Measurements from ENCODE around the gene FKBP10.
A peak's percentile ranks its signal among the peaks of the same experiment; 100 is the strongest.

Gene FKBP10

DNA sequence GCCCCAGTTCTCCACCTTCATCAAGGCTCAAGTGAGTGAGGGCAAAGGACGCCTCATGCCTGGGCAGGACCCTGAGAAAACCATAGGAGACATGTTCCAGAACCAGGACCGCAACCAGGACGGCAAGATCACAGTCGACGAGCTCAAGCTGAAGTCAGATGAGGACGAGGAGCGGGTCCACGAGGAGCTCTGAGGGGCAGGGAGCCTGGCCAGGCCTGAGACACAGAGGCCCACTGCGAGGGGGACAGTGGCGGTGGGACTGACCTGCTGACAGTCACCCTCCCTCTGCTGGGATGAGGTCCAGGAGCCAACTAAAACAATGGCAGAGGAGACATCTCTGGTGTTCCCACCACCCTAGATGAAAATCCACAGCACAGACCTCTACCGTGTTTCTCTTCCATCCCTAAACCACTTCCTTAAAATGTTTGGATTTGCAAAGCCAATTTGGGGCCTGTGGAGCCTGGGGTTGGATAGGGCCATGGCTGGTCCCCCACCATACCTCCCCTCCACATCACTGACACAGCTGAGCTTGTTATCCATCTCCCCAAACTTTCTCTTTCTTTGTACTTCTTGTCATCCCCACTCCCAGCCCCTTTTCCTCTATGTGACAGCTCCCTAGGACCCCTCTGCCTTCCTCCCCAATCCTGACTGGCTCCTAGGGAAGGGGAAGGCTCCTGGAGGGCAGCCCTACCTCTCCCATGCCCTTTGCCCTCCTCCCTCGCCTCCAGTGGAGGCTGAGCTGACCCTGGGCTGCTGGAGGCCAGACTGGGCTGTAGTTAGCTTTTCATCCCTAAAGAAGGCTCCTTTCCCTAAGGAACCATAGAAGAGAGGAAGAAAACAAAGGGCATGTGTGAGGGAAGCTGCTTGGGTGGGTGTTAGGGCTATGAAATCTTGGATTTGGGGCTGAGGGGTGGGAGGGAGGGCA lies 9.7 kb downstream of the FKBP10 start:
- Histone ChIP-seq H3K4me2 (ENCODE audit: insufficient read depth, low read length) (no peak overlapping the region), H3K4me1 (ENCODE audit: insufficient read depth, low read length) (no peaks in the 10 kb centered on the region), H3K4me3 (ENCODE audit: low read depth in 1 of 2, low read length in 2 of 2) (no peak overlapping the region), H3K36me3 (ENCODE audit: insufficient read depth, low read length) (peaks cover 3% of the 10 kb centered on the region; the same call in 1 of the 2 replicates), H3K27ac (ENCODE audit: low read length) (no peak overlapping the region), H3K79me2 (ENCODE audit: insufficient read depth, low read length) (no peaks in the 10 kb centered on the region), H2AFZ (ENCODE audit: low read depth, low read length) (no peak overlapping the region), H3K27me3 (ENCODE audit: insufficient read depth, low read length, poor library complexity) (no peaks in the 10 kb centered on the region), H3K9me3 (ENCODE audit: insufficient read depth, low read length, severe bottlenecking) (no peaks in the 10 kb centered on the region), H3K9ac (ENCODE audit: low read depth, low read length) (no peak overlapping the region), H4K20me1 (ENCODE audit: insufficient read depth, low read length) (no peaks in the 10 kb centered on the region)
- 0 out of 3 replicates have a peak, but pooled peaks have one; percentile 27 for ATAC-seq (ENCODE audit: insufficient read depth, low read depth)
- no peak for DNase-seq
- TF ChIP-seq EZH2 (IDR thresholded peaks at IDR 0.05; ENCODE audit: borderline replicate concordance, low read depth, low read length, severe bottlenecking), result no peak
- no peak for TF ChIP-seq CTCF (IDR thresholded peaks at IDR 0.05; ENCODE audit: borderline replicate concordance, extremely low read depth, low read length, poor library complexity, severe bottlenecking)

- H3K9ac ChIP-seq (ENCODE audit: low read depth, low read length), result no peak overlapping the region
- no peak overlapping the region for H3K4me3 ChIP-seq (ENCODE audit: low read depth in 1 of 2, low read length in 2 of 2)
- no peaks in the 10 kb centered on the region for H3K4me1 ChIP-seq (ENCODE audit: insufficient read depth, low read length)
- H3K4me2 ChIP-seq (ENCODE audit: insufficient read depth, low read length), result no peak overlapping the region
- H3K27me3 ChIP-seq (ENCODE audit: insufficient read depth, low read length, poor library complexity), result no peaks in the 10 kb centered on the region
- H3K9me3 ChIP-seq (ENCODE audit: insufficient read depth, low read length, severe bottlenecking), result no peaks in the 10 kb centered on the region
- H3K27ac ChIP-seq (ENCODE audit: low read length), result no peak overlapping the region
- DNase-seq (no peak), ATAC-seq (ENCODE audit: insufficient read depth, low read depth) (no peak)
- H3K79me2 ChIP-seq (ENCODE audit: insufficient read depth, low read length), result no peaks in the 10 kb centered on the region
- peaks cover 3% of the 10 kb centered on the region; the same call in 1 of the 2 replicates for H3K36me3 ChIP-seq (ENCODE audit: insufficient read depth, low read length)
- H2AFZ ChIP-seq (ENCODE audit: low read depth, low read length), result no peak overlapping the region
- H4K20me1 ChIP-seq (ENCODE audit: insufficient read depth, low read length), result no peaks in the 10 kb centered on the region
- TF ChIP-seq EZH2 (IDR thresholded peaks at IDR 0.05; ENCODE audit: borderline replicate concordance, low read depth, low read length, severe bottlenecking), result no peak
- TF ChIP-seq CTCF (IDR thresholded peaks at IDR 0.05; ENCODE audit: borderline replicate concordance, extremely low read depth, low read length, poor library complexity, severe bottlenecking), result no peak
Measured at GRCh38 chr17:41823141-41823524, 10.3 kb downstream of the FKBP10 start.

DNA sequence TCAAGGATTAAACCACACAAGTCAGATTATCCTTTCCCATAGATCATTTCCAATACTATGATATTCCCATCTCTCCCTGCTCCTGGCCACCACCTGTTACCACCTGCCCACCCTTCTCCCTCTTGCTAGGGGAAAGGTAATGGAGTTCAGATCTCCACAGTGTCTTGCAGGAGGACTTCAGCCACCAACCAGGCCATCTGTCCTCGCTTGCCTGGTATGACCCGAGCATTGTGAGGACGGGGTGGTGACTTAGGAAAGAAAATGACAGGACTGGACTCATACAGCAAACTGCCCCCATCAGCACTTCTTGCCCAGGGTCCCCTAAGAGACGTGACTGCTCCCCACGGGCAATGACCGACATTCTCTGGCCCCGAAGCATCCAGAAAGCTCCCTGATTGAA lies 10.8 kb downstream of the FKBP10 start:
- H4K20me1 ChIP-seq (ENCODE audit: insufficient read depth, low read length), result no peaks in the 10 kb centered on the region
- H2AFZ ChIP-seq (ENCODE audit: low read depth, low read length), result no peak overlapping the region
- ATAC-seq (ENCODE audit: insufficient read depth, low read depth), result no peak
- no peak for DNase-seq
- no peaks in the 10 kb centered on the region for H3K79me2 ChIP-seq (ENCODE audit: insufficient read depth, low read length)
- H3K9me3 ChIP-seq (ENCODE audit: insufficient read depth, low read length, severe bottlenecking), result no peaks in the 10 kb centered on the region
- no peaks in the 10 kb centered on the region for H3K4me1 ChIP-seq (ENCODE audit: insufficient read depth, low read length)
- H3K27ac ChIP-seq (ENCODE audit: low read length), result no peak overlapping the region
- H3K36me3 ChIP-seq (ENCODE audit: insufficient read depth, low read length), result peaks cover 4% of the 10 kb centered on the region; the same call in 1 of the 2 replicates
- TF ChIP-seq CTCF (IDR thresholded peaks at IDR 0.05; ENCODE audit: borderline replicate concordance, extremely low read depth, low read length, poor library complexity, severe bottlenecking) (no peak), EZH2 (IDR thresholded peaks at IDR 0.05; ENCODE audit: borderline replicate concordance, low read depth, low read length, severe bottlenecking) (no peak)
- H3K4me2 ChIP-seq (ENCODE audit: insufficient read depth, low read length), result no peak overlapping the region
- no peak overlapping the region for H3K9ac ChIP-seq (ENCODE audit: low read depth, low read length)
- no peaks in the 10 kb centered on the region for H3K27me3 ChIP-seq (ENCODE audit: insufficient read depth, low read length, poor library complexity)
- H3K4me3 ChIP-seq (ENCODE audit: low read depth in 1 of 2, low read length in 2 of 2), result no peak overlapping the region
